Epithelial cell of proximal tubule (primary cell): Measurements from ENCODE around the gene EMC6. TPM values are rescaled to one million over a fixed set of nuclear protein-coding genes. Genes with fewer than 3 reads are reported as not detected.

ENCODE experiments used
- DNase-seq: peaks from one replicate; pipeline ENCODE4 v3.0.0-alpha.2; 2011; ENCODE audit warnings: low read depth
- H3K4me3 ChIP-seq: 2 replicates; pipeline ENCODE4 v1.5.1; 2011; ENCODE audit warnings: low read depth, mild to moderate bottlenecking, low read length
- CTCF ChIP-seq: conservative IDR thresholded peaks from 2 replicates; pipeline ENCODE4 v1.5.1; 2012; ENCODE audit warnings: low read depth, mild to moderate bottlenecking, low read length
- total RNA-seq: library from RNA; depleted of rRNA; stranded (reverse); fragments of >200 nt; gene quantifications from 2 replicates; pipeline ENCODE4 v1.2.3, GENCODE V29; 2015

Gene EMC6
- 25.6 and 43.7 TPM in 2 replicates for total RNA-seq

DNA sequence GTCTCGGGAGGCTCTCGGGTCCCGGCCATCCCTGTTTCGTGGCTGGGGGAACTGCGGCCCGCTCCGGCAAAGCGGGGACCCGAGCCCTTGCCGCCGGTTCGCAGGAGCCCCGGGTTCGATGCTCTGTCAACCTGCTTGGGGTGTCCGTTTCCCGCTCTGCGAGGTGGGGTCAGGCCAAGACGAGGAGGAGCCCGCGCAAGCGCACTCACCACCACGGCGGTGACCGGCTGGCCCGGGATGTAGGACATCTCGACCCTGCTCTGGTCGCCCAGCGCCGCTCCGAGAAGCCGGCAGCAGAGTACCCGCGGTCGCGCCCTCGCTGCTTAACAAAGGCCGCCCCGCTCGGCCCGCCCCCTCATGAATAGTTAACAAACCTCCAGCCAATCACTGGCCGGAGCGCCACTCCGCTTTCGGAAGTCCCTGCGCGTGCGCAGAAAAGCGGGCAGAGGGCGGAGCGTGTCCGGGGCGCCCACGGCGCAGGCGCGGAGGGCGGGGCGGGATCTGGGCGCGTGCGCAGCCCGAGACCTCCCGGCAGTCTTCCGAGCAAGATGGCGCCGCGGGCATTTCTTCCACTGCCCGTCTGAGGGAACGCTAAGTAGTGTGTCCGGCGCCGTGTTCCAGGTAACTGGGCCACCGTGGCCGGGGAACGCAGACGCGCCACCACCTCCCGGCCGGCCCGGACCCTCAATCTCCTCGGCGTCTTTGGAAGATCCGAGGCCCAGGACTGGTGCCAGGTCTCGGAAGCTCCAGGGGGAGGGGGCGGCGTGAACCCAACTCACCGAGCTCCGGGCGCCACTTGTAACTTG, at the start of gene EMC6, which contains the start of gene TAX1BP3:
Gene EMC6, plus strand, starts transcription at position 534 of the 806 bp plus-strand sequence. CDS start 335 bp downstream, outside the sequence.
Gene TAX1BP3, minus strand, starts transcription at position 300 of the 806 bp plus-strand sequence. Its CDS starts 52 bp downstream, at position 248.
- no peak for TF ChIP-seq CTCF
- peak; percentile 52 for DNase-seq
- peak within 1 kb of the TSS; percentile 97 for H3K4me3 ChIP-seq

DNA sequence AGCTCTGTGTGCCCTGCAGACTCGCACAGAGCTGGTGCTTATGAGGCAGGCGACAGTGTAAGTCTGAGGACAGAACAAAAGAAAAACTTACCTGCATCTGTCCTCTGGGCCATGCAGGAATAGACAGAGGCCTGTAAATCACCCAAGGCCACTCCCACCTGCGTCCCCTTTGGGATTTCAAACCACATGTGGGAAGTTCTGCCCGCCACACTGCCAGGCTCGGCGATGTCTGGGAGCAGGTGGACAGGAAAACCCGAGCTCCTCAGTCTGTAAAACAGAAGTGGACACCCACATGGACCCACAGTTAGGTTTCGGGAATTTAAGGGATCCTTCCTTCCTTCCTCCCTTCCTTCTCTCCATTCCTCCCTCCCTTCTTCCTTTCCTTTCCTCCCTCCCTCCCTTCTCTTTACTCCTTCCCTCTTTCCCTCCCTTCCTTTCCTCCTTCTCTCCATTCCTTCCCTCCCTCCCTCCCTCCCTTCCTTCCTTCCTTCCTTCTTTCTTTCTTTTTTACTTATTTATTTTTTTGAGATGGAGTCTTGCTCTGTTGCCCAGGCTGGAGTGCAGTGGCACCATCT, 47.4 kb upstream of the EMC6 start:
- no peak overlapping the region for H3K4me3 ChIP-seq
- no peak for TF ChIP-seq CTCF
- DNase-seq, result no peak

DNA sequence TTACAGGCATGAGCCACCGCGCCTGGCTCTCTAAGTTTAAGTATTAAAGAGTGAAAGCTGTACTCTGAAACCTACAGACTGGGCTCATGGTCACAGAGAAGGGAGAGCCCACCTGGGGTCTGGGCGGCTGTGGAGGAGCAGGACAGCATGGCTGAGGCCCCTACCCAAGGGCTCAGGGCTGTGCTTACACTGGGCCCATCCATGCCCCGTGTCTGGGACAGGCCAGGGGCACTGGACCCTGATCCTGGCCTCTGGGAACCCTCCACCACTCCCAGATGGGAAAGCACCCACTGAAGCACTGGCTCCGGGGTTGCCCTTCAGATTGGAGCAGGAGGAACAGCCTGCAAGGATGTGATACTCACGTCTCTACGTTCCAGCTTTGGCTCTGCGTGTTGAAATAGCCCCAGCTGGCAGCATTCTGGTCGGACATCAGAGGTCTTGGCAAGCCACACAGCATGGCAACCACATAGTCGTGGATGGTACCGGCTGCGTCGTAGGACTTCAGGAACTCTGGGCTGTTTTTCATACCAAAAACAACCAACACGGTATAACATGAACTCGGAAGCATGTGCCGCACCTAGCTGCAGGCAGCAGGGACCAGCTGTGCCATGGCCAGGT, 45.5 kb upstream of the EMC6 start:
- DNase-seq, result no peak
- no peak for TF ChIP-seq CTCF
- no peak overlapping the region for H3K4me3 ChIP-seq

- DNase-seq, result no peak
- H3K4me3 ChIP-seq, result no peak overlapping the region
- TF ChIP-seq CTCF, result no peak
Measured at GRCh38 chr17:3626831-3627768, 41.5 kb upstream of the EMC6 start.

- DNase-seq, result no peak
- no peak for TF ChIP-seq CTCF
- no peak overlapping the region for H3K4me3 ChIP-seq
Measured at GRCh38 chr17:3627769-3628167, 40.8 kb upstream of the EMC6 start.

DNA sequence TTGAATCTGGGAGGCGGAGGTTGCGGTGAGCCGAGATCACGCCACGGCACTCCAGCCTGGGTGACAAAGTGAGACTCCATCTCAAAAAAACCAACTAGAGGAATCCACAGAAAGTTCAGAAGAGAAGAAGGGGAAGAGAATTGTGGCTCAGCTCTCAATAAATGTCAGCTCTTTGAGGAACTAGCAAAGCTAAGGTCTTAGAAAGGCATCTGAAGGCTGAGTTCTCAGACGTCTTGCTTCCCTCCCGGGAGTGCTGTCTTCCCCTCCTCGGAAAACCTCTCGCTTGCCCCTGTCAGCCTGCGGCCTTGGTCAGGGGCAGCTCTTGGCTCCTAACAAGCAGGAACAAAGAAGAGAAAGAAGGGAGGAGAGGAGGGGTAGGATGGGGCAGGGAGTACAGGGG, 37.8 kb upstream of the EMC6 start:
- H3K4me3 ChIP-seq, result no peak overlapping the region
- TF ChIP-seq CTCF, result no peak
- DNase-seq, result no peak
